RWPE2 (cell line): Measurements from ENCODE around the gene ANAPC16.
"Not testable (repeated sequence)": the region's sequence is repeated elsewhere in the genome, so short reads cannot be mapped to it uniquely, and the experiment has no call there.

ENCODE experiments used
- ATAC-seq: fragments of 200-7000 bp; cut with Tn5 transposase; 3 replicates; pipeline ENCODE4 v1.9.1; 2021; ENCODE audit warnings: low read depth
- DNase-seq: peaks from one replicate; pipeline ENCODE4 v3.0.0-alpha.2; 2020; ENCODE audit warnings: low spot score
- H3K27ac ChIP-seq: fragments of 450-650 bp; 2 replicates; pipeline ENCODE4 v1.5.1; 2017; ENCODE audit warnings: mild to moderate bottlenecking; ENCODE audit not compliant: poor library complexity, severe bottlenecking
- H3K27me3 ChIP-seq: fragments of 250-450 bp; sonication (Bioruptor Pico); 2 replicates; pipeline ENCODE4 v1.5.1; 2021; ENCODE audit warnings: mild to moderate bottlenecking, moderate library complexity; ENCODE audit not compliant: insufficient read depth, poor library complexity, severe bottlenecking
- H3K36me3 ChIP-seq: fragments of 250-450 bp; sonication (Bioruptor Pico); 2 replicates; pipeline ENCODE4 v1.5.1; 2020; ENCODE audit warnings: low read depth, mild to moderate bottlenecking, moderate library complexity
- H3K4me1 ChIP-seq: fragments of 250-450 bp; sonication (Bioruptor Pico); 2 replicates; pipeline ENCODE4 v1.5.1; 2021; ENCODE audit warnings: mild to moderate bottlenecking, moderate library complexity; ENCODE audit not compliant: insufficient read depth, poor library complexity, severe bottlenecking
- H3K4me3 ChIP-seq: fragments of 250-450 bp; sonication (Bioruptor Pico); 2 replicates; pipeline ENCODE4 v1.5.1; 2021; ENCODE audit warnings: mild to moderate bottlenecking, moderate library complexity; ENCODE audit not compliant: severe bottlenecking
- H3K9me3 ChIP-seq: fragments of 250-450 bp; sonication (Bioruptor Pico); 2 replicates; pipeline ENCODE4 v1.5.1; 2021; ENCODE audit warnings: mild to moderate bottlenecking, moderate library complexity; ENCODE audit not compliant: severe bottlenecking
- TF ChIP-seq, protein P1 (sequence below): fragments of 450-650 bp; IDR thresholded peaks from one replicate; pipeline ENCODE4 v1.5.1; 2017; ENCODE audit warnings: mild to moderate bottlenecking, moderate library complexity; ENCODE audit not compliant: poor library complexity, severe bottlenecking

ANAPC16 gene

DNA sequence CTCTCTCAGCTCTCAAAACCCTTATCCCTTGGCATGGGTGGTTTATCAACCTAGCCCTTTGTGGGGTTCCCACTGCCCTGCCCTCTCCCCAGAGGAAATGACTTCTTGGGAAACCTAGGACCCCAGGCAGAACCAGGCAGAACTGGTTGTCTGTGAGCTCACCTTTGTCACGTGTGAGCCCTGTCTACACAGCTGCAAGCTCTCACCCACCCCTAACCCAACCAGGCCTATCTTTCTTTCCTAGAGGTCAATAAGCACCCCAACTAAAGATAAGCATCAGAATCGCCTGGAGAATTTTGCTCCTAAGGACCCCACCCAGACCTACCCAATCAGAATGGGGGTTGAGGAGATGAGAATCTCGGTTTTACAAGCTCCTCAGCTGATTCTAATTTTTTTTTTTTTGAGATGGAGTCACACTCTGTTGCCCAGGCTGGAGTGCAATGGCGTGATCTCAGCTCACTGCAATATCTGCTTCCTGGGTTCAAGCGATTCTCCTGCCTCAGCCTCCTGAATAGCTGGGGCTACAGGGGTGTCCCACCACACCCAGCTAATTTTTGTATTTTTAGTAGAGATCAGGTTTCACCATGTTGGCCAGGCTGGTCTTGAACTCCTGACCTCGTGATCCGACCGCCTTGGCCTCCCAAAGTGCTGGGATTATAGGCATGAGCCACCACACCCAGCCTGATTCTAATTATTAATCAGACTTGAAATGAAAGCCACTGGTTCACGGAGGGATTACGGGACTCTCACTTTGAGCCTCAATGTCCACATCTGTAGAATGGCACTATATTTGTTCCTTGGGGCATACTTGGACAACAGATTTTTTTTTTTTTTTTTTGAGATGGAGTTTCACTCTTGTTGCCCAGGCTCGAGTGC is 50.4 kb downstream of the ANAPC16 start:
- DNase-seq (no peak), ATAC-seq (no peak)
- Histone ChIP-seq H3K36me3 (no peaks in the 10 kb centered on the region), H3K4me3 (no peak overlapping the region), H3K4me1 (peaks cover 59% of the 10 kb centered on the region), H3K27me3 (no peaks in the 10 kb centered on the region), H3K27ac (peak overlapping the region; percentile 99), H3K9me3 (no peaks in the 10 kb centered on the region)
- TF ChIP-seq, protein P1, sequence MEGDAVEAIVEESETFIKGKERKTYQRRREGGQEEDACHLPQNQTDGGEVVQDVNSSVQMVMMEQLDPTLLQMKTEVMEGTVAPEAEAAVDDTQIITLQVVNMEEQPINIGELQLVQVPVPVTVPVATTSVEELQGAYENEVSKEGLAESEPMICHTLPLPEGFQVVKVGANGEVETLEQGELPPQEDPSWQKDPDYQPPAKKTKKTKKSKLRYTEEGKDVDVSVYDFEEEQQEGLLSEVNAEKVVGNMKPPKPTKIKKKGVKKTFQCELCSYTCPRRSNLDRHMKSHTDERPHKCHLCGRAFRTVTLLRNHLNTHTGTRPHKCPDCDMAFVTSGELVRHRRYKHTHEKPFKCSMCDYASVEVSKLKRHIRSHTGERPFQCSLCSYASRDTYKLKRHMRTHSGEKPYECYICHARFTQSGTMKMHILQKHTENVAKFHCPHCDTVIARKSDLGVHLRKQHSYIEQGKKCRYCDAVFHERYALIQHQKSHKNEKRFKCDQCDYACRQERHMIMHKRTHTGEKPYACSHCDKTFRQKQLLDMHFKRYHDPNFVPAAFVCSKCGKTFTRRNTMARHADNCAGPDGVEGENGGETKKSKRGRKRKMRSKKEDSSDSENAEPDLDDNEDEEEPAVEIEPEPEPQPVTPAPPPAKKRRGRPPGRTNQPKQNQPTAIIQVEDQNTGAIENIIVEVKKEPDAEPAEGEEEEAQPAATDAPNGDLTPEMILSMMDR: no peak

DNA sequence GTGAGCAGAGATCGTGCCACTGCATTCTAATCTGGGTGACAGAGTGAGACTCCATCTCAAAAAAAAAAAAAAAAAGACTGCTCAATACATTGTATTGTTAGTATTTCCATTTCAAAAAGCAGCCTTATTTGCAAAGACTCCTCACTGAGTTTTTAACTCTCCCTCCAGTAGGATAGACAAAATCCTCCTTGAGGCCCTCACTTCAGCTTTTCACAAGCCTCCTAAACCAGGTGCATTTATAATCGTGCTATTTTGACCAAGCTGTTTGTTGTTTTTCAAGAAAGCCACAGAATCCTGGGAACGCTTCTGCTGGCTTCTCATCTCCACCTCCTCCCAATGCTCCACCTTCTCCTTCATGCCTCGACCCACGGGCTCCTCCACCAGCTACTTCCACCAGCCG is 51.6 kb downstream of the ANAPC16 start:
- H3K27ac ChIP-seq: peak overlapping the region; percentile 99
- peaks cover 57% of the 10 kb centered on the region for H3K4me1 ChIP-seq

DNA sequence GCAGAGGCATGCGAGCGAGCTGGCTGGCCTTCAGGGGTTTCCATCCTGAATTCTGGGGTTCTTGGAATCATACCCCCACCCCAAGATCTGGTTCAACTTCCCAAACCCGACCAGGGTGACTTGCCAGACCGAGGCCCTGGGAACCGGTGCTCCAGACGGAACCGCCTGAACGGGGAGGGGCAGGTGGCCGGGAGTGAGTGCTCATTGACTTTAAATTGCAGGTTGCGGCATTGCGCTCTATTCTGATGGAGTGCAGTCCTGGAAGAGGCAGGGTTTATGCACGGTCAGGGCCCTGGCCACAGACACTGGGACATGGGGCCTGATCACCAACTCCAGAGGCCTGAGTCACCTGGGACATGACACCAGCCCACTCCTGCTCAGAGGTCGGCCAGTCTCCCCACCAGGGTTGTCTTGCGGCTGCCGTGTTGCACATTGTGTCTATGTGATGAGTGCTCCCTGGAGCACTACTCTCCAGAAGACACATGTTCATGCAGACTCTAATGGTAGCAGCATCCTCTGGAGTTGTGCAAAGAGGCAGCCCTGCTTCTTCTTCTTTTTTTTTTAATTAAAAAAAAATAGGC is 52.1 kb downstream of the ANAPC16 start:
- DNase-seq: no peak
- no peaks in the 10 kb centered on the region for H3K27me3 ChIP-seq
- TF ChIP-seq, protein P1: no peak
- ATAC-seq: no peak
- H3K4me1 ChIP-seq: peaks cover 54% of the 10 kb centered on the region
- H3K36me3 ChIP-seq: 0 out of 2 replicates have a peak, but pooled peaks cover under 1% of the 10 kb centered on the region
- peak overlapping the region; percentile 99 for H3K27ac ChIP-seq
- H3K4me3 ChIP-seq: no peak overlapping the region
- no peaks in the 10 kb centered on the region for H3K9me3 ChIP-seq

More for the DNA sequence above, 51.6 kb downstream of the ANAPC16 start:
- no peak for ATAC-seq
- no peaks in the 10 kb centered on the region for H3K9me3 ChIP-seq
- H3K36me3 ChIP-seq: no peaks in the 10 kb centered on the region
- TF ChIP-seq, protein P1: no peak
- no peaks in the 10 kb centered on the region for H3K27me3 ChIP-seq
- H3K4me3 ChIP-seq: no peak overlapping the region
- no peak for DNase-seq

DNA sequence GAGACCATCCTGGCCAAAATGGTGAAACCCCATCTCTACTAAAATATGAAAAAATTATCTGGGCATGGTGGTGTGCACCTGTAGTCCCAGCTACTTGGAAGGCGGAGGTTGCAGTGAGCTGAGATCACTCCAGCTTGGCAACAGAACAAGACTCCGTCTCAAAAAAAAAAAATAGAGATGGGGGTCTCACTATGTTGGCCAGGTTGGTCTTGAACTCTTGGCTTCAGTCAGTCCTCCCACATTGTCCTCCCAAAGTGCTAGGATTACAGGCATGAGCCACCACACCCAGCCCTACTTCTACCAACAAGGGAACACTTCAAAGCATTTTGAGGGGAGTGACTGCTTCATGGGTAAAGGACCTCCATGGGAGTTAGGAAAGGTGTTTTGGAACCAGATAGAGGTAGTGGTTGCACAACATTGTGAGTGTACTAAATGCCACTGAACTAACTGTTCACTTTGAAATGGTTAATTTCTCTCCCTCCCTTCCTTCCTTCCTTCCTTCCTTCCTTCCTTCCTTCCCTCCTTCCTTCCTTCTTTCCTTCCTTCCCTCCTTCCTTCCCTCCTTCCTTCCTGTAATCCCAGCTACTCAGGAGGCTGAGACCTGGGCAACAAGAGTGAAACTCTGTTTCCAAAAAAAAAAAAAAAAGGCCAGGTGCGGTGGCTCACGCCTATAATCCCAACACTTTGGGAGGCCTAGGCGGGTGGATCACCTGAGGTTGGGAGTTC is 52.8 kb downstream of the ANAPC16 start:
- not testable (repeated sequence) for DNase-seq, H3K9me3 ChIP-seq, H3K4me3 ChIP-seq, ATAC-seq, H3K36me3 ChIP-seq, H3K27me3 ChIP-seq
- H3K4me1 ChIP-seq: peaks cover 48% of the 10 kb centered on the region
- peak overlapping the region; percentile 99 for H3K27ac ChIP-seq

DNA sequence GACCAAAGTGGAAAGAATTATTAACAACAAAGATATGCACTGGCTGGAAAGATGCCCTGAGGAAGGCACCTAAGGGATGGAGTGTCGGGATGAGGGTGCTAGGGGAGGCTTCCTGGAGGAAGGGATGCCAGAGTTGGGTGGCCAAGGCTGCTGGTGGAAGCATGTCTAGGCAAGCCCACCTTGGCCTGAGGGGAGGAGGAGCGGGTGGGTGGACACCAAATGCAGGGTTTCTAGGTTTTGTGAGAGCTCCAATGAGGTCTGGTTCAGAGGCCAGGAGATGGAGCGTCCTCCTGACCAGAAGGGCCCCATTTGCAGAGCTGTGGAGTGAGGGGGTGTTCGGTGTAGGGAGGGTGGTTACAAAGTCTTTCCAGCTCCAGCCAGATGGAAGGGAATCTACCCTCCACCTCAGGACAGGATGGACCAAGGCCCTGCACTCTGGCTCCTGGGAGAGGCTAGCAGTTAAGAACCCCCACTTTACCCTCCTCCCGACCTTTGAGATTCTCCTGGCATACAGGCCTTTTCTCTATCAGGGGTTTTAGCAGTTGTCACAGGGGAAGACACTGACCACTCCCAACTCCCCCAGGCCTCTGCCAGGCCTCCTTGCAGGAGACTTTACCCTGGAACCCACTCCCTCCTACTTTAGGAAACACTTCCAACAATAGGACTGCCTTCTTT is 54.9 kb downstream of the ANAPC16 start:
- Histone ChIP-seq H3K4me3 (no peak overlapping the region), H3K4me1 (peaks cover 30% of the 10 kb centered on the region)
- no peak for ATAC-seq

More for the DNA sequence above, 54.9 kb downstream of the ANAPC16 start:
- TF ChIP-seq, protein P1: no peak
- DNase-seq: no peak
- peak overlapping the region; percentile 99 for H3K27ac ChIP-seq
- no peaks in the 10 kb centered on the region for H3K9me3 ChIP-seq
- peaks cover 26% of the 10 kb centered on the region for H3K36me3 ChIP-seq
- H3K27me3 ChIP-seq: no peaks in the 10 kb centered on the region
